K562 (cell line): ENCODE data around the gene PABPC1L. TPM values are rescaled to one million over a fixed set of nuclear protein-coding genes. Genes with fewer than 3 reads are reported as not detected.
A peak's percentile ranks its signal among the peaks of the same experiment; 100 is the strongest.

Experiments used
- ATAC-seq: fragments of 200-7000 bp; cut with Tn5 transposase; 3 replicates; pipeline ENCODE4 v1.9.1; 2020; ENCODE audit warnings: moderate library complexity
- BruUV-seq: library from RNA; stranded (reverse); fragments of 400-500 nt; replicated peaks from 2 replicates; lab custom pipeline; 2021; lab: Mats Ljungman, UMichigan
- CTCF ChIA-PET: fragments of 300-600 bp; formaldehyde crosslinking; extraction: SDS; loops from one replicate; lab custom pipeline; 2021; ENCODE audit warnings: low intra/inter-chr PET ratio; lab: Yijun Ruan, JAX
- POLR2A ChIA-PET: fragments of 300-600, 350-650 bp; sonication (Branson Sonifier 250); formaldehyde crosslinking; extraction: SDS; loops from one replicate; lab custom pipeline; 2021; ENCODE audit warnings: antibody characterized with exemption, inconsistent platforms; lab: Yijun Ruan, JAX
- DNase-seq, 4 experiments: peaks; one replicate each; pipeline versions ENCODE4 v3.0.0 to v3.0.0-alpha.2; 2011 to 2018; ENCODE audit warnings: low spot score in 3 of 4, mixed read lengths in 3 of 4; ENCODE audit errors: extremely low read depth in 1 of 4
- FAIRE-seq: peaks from 2 replicates; lab custom pipeline; 2011; peaks lifted over from hg19 to GRCh38; lab: Jason Lieb, UNC
- H2AFZ ChIP-seq: 2 replicates; pipeline ENCODE4 v1.6.0; 2011; ENCODE audit warnings: low read depth, low read length, control low read depth, inconsistent platforms
- H3K27ac ChIP-seq: fragments of 200-600 bp; 3 replicates; pipeline ENCODE4 v1.8.0; 2011; ENCODE audit warnings: low read depth, mild to moderate bottlenecking, control low read depth, inconsistent platforms, low read length, moderate library complexity, mixed read lengths; ENCODE audit errors: extremely low read depth
- H3K27me3 ChIP-seq, 2 experiments: fragments of 300-600 bp in 1 of 2; 2 replicates in 1 of 2; 3 replicates in 1 of 2; pipeline versions ENCODE4 v1.6.0 to v1.8.0; 2011; ENCODE audit warnings: inconsistent platforms in 2 of 2, low read length in 2 of 2, mild to moderate bottlenecking in 1 of 2, mixed read lengths in 1 of 2, moderate library complexity in 1 of 2; ENCODE audit not compliant: control insufficient read depth in 2 of 2, insufficient read depth in 2 of 2
- H3K36me3 ChIP-seq: fragments of 300-600 bp; 3 replicates; pipeline ENCODE4 v1.8.0; 2011; ENCODE audit warnings: mild to moderate bottlenecking, low read length, inconsistent platforms; ENCODE audit not compliant: control insufficient read depth, insufficient read depth
- H3K4me1 ChIP-seq, 2 experiments: fragments of 200-600 bp in 1 of 2; replicated peaks in 1 of 2; 2 replicates in 1 of 2; 3 replicates in 1 of 2; pipeline versions ENCODE4 v1.5.1 to v1.8.0; 2011; ENCODE audit warnings: inconsistent platforms in 2 of 2, low read length in 2 of 2, mild to moderate bottlenecking in 1 of 2, mixed read lengths in 1 of 2, moderate library complexity in 1 of 2; ENCODE audit not compliant: control insufficient read depth in 2 of 2, insufficient read depth in 2 of 2
- H3K4me2 ChIP-seq: 2 replicates; pipeline ENCODE4 v1.6.1; 2011; ENCODE audit warnings: low read length, control low read depth, inconsistent platforms, mixed read lengths; ENCODE audit not compliant: insufficient read depth
- H3K4me3 ChIP-seq: fragments of 200-600 bp; sonication (generic), shearing (Covaris generic); 2 replicates; pipeline ENCODE4 v1.5.1; 2016; ENCODE audit warnings: control low read depth, inconsistent platforms
- H3K79me2 ChIP-seq: fragments of 200-600 bp; 3 replicates; pipeline ENCODE4 v1.8.0; 2011; ENCODE audit warnings: low read length, inconsistent platforms; ENCODE audit not compliant: control insufficient read depth, insufficient read depth
- H3K9ac ChIP-seq, 2 experiments: 2 replicates each; pipeline versions ENCODE4 v1.6.0 to v1.6.1; 2011; ENCODE audit warnings: low read depth in 2 of 2, low read length in 2 of 2, control low read depth in 1 of 2, inconsistent platforms in 1 of 2, mild to moderate bottlenecking in 1 of 2, mixed read lengths in 1 of 2; ENCODE audit not compliant: insufficient read depth in 1 of 2
- H3K9me1 ChIP-seq: one replicate; pipeline ENCODE4 v1.6.0; 2011; ENCODE audit warnings: inconsistent platforms, mild to moderate bottlenecking, low read length, moderate library complexity; ENCODE audit not compliant: control insufficient read depth, insufficient read depth
- H3K9me3 ChIP-seq: replicated peaks from 2 replicates; pipeline ENCODE4 v1.5.1; 2011; ENCODE audit warnings: low read depth, low read length, inconsistent platforms; ENCODE audit not compliant: control insufficient read depth, insufficient read depth
- H4K20me1 ChIP-seq: replicated peaks from 2 replicates; pipeline ENCODE4 v1.6.1; 2011; ENCODE audit warnings: low read length, inconsistent platforms, mixed read lengths; ENCODE audit not compliant: control insufficient read depth, insufficient read depth
- BMI1 ChIP-seq: fragments of 150-350 bp; IDR thresholded peaks from 2 replicates; pipeline ENCODE4 v1.6.1; 2014; ENCODE audit warnings: low read length
- NR4A1 ChIP-seq, 2 experiments: fragments of 250-450 bp in 1 of 2; fragments of 450-650 bp in 1 of 2; sonication (Bioruptor Pico) in 1 of 2; IDR thresholded peaks; 2 replicates each; pipeline versions ENCODE4 v1.4.0 to v1.6.1; 2016 to 2020; ENCODE audit warnings: mild to moderate bottlenecking in 2 of 2, missing compliant biosample characterization in 1 of 2, missing genetic modification characterization in 1 of 2, moderate library complexity in 1 of 2
- POLR2A ChIP-seq: fragments of 450-650 bp; conservative IDR thresholded peaks from 2 replicates; pipeline ENCODE4 v1.6.1; 2016
- POLR2AphosphoS5 ChIP-seq: IDR thresholded peaks from 2 replicates; pipeline ENCODE4 v1.6.1; 2011; ENCODE audit warnings: mild to moderate bottlenecking, low read depth, low read length, moderate library complexity; ENCODE audit not compliant: control insufficient read depth, insufficient read depth
- REST ChIP-seq, 2 experiments: fragments of 450-650 bp; formaldehyde crosslinking in 1 of 2; IDR thresholded peaks; 2 replicates each; pipeline versions ENCODE4 v1.4.0 to v1.6.1; 2014 to 2020; ENCODE audit warnings: mild to moderate bottlenecking in 2 of 2, borderline replicate concordance in 1 of 2, low read depth in 1 of 2
- SUPT5H ChIP-seq: fragments of 450-650 bp; IDR thresholded peaks from 2 replicates; pipeline ENCODE4 v1.6.1; 2016
- ZBED1 ChIP-seq: IDR thresholded peaks from 2 replicates; pipeline ENCODE4 v1.6.1; 2014
- ZNF197 ChIP-seq: fragments of 200-800 bp; sonication (Bioruptor generic); IDR thresholded peaks from 2 replicates; pipeline ENCODE4 v1.6.1; 2016; ENCODE audit warnings: low read depth, missing genetic modification characterization, missing compliant biosample characterization
- WGBS: fragments of 100-300 bp; shearing (Covaris generic); methylation state at CpG from one replicate; pipeline ENCODE4 v1.1.6; 2016; ENCODE audit warnings: low coverage, mixed read lengths; ENCODE audit not compliant: insufficient coverage; ENCODE audit errors: missing lambda C conversion rate; 5-methylcytosine and 5-hydroxymethylcytosine counted together
- in situ Hi-C: fragments of 300-500 bp; cut with MboI; formaldehyde crosslinking; loops from 4 replicates; pipeline ENCODE4 v1.15.0; 2018; ENCODE audit warnings: inconsistent platforms, mixed read lengths
- intact Hi-C: fragments of 100-400 bp; cut with micrococcal nuclease; formaldehyde crosslinking; loops from 2 replicates; pipeline ENCODE4 v1.14.2; 2022
- polyA plus RNA-seq, 8 experiments: library from polyadenylated mRNA; depleted of rRNA in 4 of 8; stranded (reverse) in 5 of 8; unstranded in 3 of 8; fragments of >200 nt; fragmentation: Nextera tagmentation in 2 of 8; fragmentation: Illumina TruSeq in 1 of 8; extraction: Ambion mirVana in 2 of 8; extraction: Trizol in 1 of 8; gene quantifications; 2 replicates each; pipeline versions ENCODE4 v1.2.1 to v1.2.3, GENCODE V29; 2011 to 2014; ENCODE audit warnings: inconsistent platforms in 1 of 8, missing spikeins in 1 of 8
- total RNA-seq, 7 experiments: library from RNA; depleted of rRNA in 6 of 7; stranded (reverse); fragments of >200 nt in 6 of 7; fragmentation: Illumina TruSeq in 2 of 7; extraction: Trizol in 2 of 7; gene quantifications; 2 replicates each; pipeline versions ENCODE4 v1.2.1 to v1.2.3, GENCODE V29; 2011 to 2021; ENCODE audit warnings: low replicate concordance in 1 of 7
- TF ChIP-seq, protein P1 (sequence below): sonication (generic); formaldehyde crosslinking; IDR thresholded peaks from 2 replicates; pipeline ENCODE4 v1.8.0; 2022; ENCODE audit warnings: mild to moderate bottlenecking, missing genetic modification reagents

The PABPC1L gene
- total and polyA plus RNA-seq, 9 of the 15 experiments (the other 6 are each of a cell fraction or from before 2014, with no cell fraction given) = 6.0 to 90.3 (median 15.8) TPM

DNA sequence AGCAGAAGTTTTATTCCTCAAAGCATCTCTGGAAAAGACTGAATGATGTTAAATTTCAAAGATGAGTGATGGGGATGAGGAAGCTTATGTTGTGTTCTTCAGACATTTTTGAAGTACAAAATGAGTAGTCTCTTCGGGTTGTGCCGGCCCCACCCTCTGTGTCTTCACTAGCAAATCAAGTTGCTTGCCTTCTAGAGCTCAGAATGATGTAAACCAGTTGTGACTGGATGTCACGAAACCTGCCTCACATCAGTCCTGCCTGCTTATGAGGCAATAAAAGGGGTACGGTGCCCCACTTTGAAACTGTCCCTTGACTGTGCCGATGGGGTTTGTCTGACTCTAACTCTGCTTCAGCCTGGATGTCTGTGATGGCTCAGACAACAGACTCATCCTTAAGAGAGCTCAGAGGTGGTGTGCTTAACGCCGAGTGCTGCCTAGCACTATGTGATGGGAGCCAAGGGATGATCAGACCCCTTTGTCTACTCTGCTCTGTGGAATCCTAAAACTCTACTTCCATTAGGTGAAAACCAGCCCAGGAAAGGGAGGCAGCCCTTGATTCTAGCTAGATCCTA is 31.3 kb downstream of the PABPC1L start:
- Histone ChIP-seq H3K27me3 (no peaks in the 10 kb centered on the region), H3K36me3 (peaks cover 87% of the 10 kb centered on the region), H3K27ac (no peak overlapping the region; the same call in 2 of the 3 replicates), H3K9ac (no peak overlapping the region), H3K4me3 (no peak overlapping the region), H4K20me1 (peaks cover 13% of the 10 kb centered on the region), H2AFZ (no peak overlapping the region), H3K9me3 (no peaks in the 10 kb centered on the region), H3K79me2 (no peaks in the 10 kb centered on the region), H3K4me2 (no peak overlapping the region), H3K4me1 (no peaks in the 10 kb centered on the region), H3K9me1 (no peaks in the 10 kb centered on the region)
- ATAC-seq = peak; percentile 12
- intact Hi-C loops = no loop called here
- no TSS peak for BruUV-seq
- no peak for FAIRE-seq
- POLR2A ChIA-PET = interaction anchor here (0.7 to 4.6 kb wide), 6 partner anchors 9 to 25 kb away, joined by 3 to 36 read pairs (median 14); partner anchors contain the start of genes STK4 and TOMM34
- in situ Hi-C loops = no loop called here
- CTCF ChIA-PET = no interaction called here
- WGBS = 89% methylated on average over 7 of the region's 7 CpGs
- DNase-seq = no peak
- TF ChIP-seq SUPT5H = 0 out of 2 replicates have a peak, but pooled peaks have one; percentile 25
- TF ChIP-seq REST (IDR thresholded peaks at IDR 0.05; ENCODE audit: borderline replicate concordance) = 0 out of 2 replicates have a peak, but pooled peaks have one; percentile 30
- TF ChIP-seq REST (CRISPR knock-in tag; IDR thresholded peaks at IDR 0.05; ENCODE audit: low read depth) = no peak
- TF ChIP-seq ZNF197 (CRISPR knock-in tag) = no peak
- 0 out of 2 replicates have a peak, but pooled peaks have one; percentile 35 for TF ChIP-seq POLR2A
- TF ChIP-seq, protein P1, sequence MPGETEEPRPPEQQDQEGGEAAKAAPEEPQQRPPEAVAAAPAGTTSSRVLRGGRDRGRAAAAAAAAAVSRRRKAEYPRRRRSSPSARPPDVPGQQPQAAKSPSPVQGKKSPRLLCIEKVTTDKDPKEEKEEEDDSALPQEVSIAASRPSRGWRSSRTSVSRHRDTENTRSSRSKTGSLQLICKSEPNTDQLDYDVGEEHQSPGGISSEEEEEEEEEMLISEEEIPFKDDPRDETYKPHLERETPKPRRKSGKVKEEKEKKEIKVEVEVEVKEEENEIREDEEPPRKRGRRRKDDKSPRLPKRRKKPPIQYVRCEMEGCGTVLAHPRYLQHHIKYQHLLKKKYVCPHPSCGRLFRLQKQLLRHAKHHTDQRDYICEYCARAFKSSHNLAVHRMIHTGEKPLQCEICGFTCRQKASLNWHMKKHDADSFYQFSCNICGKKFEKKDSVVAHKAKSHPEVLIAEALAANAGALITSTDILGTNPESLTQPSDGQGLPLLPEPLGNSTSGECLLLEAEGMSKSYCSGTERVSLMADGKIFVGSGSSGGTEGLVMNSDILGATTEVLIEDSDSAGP = no peak
- TF ChIP-seq BMI1 = no peak
- TF ChIP-seq ZBED1 = no peak
- peak; percentile 44; the same call in 1 of the 2 replicates for TF ChIP-seq POLR2AphosphoS5
- TF ChIP-seq NR4A1 (CRISPR knock-in tag; IDR thresholded peaks at IDR 0.05) = no peak
- TF ChIP-seq NR4A1 (tag; IDR thresholded peaks at IDR 0.05) = no peak
